Amygdala (tissue), 56 donors: ENCODE results near the gene LST1.
A peak's percentile ranks its signal among the peaks of the same experiment; 100 is the strongest.

Experiments
- DNase-seq, 56 donors: peaks; one replicate each; lab custom pipeline; 2025; lab: John Stamatoyannopoulos, UW

LST1 gene

DNA sequence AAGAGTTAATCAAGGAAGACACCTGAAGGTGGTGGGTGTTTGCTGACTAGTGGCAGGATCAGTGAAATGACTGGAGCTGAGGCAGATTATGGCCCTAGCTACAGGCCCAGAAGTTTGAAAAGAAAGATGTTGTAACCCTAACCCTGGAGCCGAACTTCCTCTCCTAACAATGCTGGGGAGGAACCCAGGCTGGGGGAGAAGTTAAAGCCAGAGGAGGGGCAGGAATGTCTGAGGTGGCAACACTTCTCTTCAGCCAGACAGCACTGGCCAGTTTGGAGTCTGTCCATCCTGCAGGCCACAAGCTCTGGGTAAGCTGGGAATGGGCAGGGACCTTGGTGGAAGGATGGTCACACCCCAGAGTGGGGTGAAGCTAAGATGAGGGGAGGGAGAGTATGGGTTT, at the start of gene LST1:
LST1 (plus strand) TSS at position 270 of the 400 bp plus-strand sequence. CDS start 1,023 bp downstream, outside the sequence.
- DNase-seq: peak in 5 of 56 donors; percentile 2 to 20 (median 14)

GRCh38 chr6:31538805-31539400, 47.2 kb upstream of the LST1 start:
- no peak for DNase-seq

DNA sequence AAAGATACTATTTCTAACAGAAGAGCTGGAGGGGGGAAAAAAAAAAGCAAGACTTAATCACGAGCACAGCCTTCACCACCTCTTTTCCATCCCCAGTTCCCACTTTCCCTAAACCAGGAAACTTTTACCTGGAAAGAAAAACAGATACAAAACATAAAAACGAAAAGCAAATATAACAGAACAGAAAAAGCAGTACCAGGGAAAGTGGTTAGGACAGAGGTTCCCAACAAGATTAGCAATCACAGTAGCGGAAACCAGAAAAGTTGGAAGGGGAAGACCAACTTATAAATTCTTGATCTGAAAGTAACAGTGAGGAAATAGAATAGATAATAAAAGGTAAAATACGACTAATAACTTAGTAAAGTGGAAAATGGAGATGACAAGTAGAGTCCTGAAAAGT, 45.4 kb upstream of the LST1 start:
- no peak for DNase-seq

GRCh38 chr6:31541059-31541657, 44.9 kb upstream of the LST1 start:
- peak in 12 of 56 donors; percentile 19 to 63 (median 41) for DNase-seq

- peak; percentile 67 to 97 (median 92) for DNase-seq
These were observed 44.2 kb upstream of the LST1 start, which contains the start of gene DDX39B for GRCh38 chr6:31541658-31542521. DDX39B (minus strand) TSS chr6:31542003; CDS start chr6:31540532, 1,471 bp downstream.

- no peak for DNase-seq
These were observed 42.4 kb upstream of the LST1 start for GRCh38 chr6:31543639-31544038.

GRCh38 chr6:31544676-31545075, 41.4 kb upstream of the LST1 start:
- no peak for DNase-seq

- DNase-seq: no peak
These were observed 40.8 kb upstream of the LST1 start for GRCh38 chr6:31545291-31545690.

- peak; percentile 27 to 94 (median 86) for DNase-seq
These were observed 39.6 kb upstream of the LST1 start, which contains the start of gene ATP6V1G2 for GRCh38 chr6:31546339-31546957. ATP6V1G2 (minus strand) TSS chr6:31546608; CDS start chr6:31546559, 49 bp downstream.

GRCh38 chr6:31546958-31547726, 38.9 kb upstream of the LST1 start, which contains the start of gene NFKBIL1:
NFKBIL1 (plus strand) TSS chr6:31547608; CDS start chr6:31547695, 87 bp downstream.
- DNase-seq: peak; percentile 53 to 98 (median 94)

- DNase-seq: no peak
These were observed 38.1 kb upstream of the LST1 start for GRCh38 chr6:31547727-31548543.

DNA sequence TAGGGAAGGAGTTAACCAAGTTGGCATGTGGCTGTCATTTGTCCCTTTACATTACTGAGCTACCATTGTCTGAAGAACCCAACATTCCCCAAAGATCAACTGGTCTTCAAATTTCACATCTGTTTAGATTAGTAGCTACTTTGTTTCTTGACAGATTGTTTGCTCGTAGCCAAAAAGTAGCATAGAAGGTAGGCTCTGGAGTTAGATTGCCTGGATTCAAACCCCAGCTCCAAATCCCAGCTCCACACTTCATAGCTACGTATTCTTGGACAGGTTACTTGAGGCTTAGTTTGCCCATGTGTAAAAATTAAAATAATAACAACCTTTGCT, 37.6 kb upstream of the LST1 start:
- no peak for DNase-seq

- DNase-seq: peak in 12 of 56 donors; percentile 2 to 66 (median 14)
These were observed 34.7 kb upstream of the LST1 start for GRCh38 chr6:31551371-31551770.

DNA sequence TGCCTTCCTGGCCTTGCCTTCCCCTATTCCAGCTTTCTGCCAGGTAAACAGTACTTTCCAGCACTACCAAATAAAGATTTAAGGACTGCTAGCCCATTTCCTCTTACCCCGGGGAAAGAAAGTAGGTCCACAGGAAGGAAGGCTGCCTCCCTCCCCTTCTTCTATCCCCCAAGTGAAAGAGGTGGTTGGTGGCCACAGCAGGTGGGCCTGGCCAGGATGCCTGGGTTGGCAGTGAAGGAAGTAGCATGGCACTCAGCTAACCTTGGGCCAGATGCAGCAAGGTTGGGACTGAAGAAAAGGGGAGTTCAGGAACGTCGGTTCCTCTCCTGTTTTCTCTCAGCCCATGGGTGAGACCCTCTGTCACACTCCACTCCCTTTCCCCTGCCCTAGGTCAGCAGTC, 29.8 kb upstream of the LST1 start:
- DNase-seq: no peak

DNA sequence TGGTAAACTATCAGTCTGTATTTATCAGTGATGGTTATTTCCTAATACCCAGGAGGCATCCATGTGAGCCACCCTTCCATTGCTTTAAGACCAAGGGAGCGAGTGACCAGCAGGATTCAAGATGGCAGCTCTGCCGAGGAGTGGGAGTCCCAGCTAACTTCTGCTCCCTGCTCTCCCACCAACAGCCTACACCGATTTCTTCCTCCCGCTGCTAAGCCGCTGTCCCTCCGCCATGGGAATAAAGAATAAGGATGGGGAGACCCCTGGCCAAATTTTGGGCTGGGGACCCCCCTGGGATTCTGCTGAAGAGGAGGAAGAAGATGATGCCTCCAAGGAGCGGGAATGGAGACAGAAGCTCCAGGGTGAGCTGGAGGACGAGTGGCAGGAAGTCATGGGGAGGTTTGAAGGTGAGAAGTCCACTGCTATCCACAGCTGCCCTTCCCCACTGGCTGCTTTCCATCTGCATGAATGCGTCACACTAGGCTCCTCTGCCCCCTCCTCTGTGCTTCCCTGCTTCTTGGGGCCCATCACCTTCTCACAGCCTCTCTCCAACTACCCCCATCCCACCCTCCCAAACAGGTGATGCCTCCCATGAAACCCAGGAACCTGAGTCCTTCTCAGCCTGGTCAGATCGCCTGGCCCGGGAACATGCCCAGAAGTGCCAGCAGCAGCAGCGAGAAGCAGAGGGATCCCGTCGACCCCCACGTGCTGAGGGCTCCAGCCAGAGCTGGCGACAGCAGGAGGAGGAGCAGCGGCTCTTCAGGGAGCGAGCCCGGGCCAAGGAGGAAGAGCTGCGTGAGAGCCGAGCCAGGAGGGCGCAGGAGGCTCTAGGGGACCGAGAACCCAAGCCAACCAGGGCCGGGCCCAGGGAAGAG, 28.4 kb upstream of the LST1 start:
- DNase-seq: no peak

DNA sequence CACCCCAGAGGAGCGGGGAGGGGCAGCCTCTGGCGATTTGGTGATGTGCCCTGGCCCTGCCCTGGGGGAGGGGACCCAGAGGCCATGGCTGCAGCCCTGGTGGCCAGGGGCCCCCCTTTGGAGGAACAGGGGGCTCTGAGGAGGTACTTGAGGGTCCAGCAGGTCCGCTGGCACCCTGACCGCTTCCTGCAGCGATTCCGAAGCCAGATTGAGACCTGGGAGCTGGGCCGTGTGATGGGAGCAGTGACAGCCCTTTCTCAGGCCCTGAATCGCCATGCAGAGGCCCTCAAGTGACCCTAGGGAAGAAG, 27.8 kb upstream of the LST1 start:
- DNase-seq: no peak

DNA sequence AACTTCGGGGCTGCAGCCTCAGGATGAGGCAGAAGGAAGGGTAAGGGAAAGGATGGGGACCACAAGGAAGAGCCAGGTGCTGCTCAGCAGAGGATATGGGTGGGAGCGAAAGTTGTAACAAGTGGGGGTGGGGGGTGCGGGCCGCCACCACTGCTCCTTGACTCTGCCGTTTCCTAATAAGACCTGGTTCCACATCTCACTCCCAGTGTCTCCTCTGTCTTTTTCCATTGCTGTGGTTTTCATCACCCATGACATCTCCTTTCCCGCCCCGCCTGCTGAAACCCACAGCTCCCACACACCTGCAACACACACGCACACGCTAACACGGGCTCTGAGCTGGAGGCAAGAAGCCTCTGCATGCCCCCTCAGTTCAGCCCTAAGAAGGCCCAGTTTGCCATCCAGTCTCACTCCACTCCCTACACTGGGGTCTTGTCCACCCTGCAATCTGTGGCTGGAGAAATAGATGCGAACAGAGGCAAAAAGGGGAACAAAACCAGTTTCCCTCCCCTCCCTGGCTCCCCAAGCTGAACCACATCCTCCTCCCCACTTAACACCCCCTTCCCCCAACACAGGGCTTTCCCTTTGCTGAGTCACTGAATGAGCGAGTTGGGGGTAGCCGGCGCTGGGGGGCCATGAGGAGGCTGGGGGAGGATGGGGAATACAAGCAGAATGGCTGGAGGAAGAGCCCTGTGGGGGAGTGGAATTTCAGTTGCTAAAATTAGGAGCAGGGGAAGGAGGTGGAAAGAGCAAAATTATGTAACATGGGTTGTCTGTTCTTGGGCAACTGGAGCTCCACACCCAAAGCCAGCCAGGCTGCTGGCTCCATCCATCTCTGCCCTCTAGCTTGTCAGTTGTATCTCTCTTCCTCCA, 27.2 kb upstream of the LST1 start:
- peak in 25 of 56 donors; percentile 5 to 69 (median 25) for DNase-seq
